Effector CD8-positive, alpha-beta T cell (primary cell): ENCODE results near the gene OR9Q2.
"Not testable (repeated sequence)": the region's sequence is repeated elsewhere in the genome, so short reads cannot be mapped to it uniquely, and the experiment has no call there.

Source experiments
- DNase-seq: peaks from one replicate; lab custom pipeline; 2025; lab: John Stamatoyannopoulos, UW
- total RNA-seq, 4 experiments: gene quantifications; one replicate each; lab custom pipeline; 2026; lab: John Stamatoyannopoulos, UW

The OR9Q2 gene
- total RNA-seq, result 0 reads per million in 4 experiments

- no peak for DNase-seq
Observed at GRCh38 chr11:58188770-58189169, at the start of gene OR9Q2. Gene OR9Q2 (plus strand): TSS chr11:58189070. CDS start chr11:58190491, 1,421 bp downstream.

- DNase-seq, result no peak
Observed at GRCh38 chr11:58142761-58143160, 46.1 kb upstream of the OR9Q2 start.

GRCh38 chr11:58152781-58153180, 36.1 kb upstream of the OR9Q2 start:
- DNase-seq, result no peak

- no peak for DNase-seq
Observed at GRCh38 chr11:58164389-58164788, 24.5 kb upstream of the OR9Q2 start.

- DNase-seq, result no peak
Observed at GRCh38 chr11:58164990-58165389, 23.9 kb upstream of the OR9Q2 start.

GRCh38 chr11:58165504-58166106, 23.3 kb upstream of the OR9Q2 start:
- DNase-seq, result no peak

- DNase-seq, result no peak
Observed at GRCh38 chr11:58177409-58178054, 11.3 kb upstream of the OR9Q2 start.

- no peak for DNase-seq
Observed at GRCh38 chr11:58178444-58178843, 10.4 kb upstream of the OR9Q2 start.

- no peak for DNase-seq
Observed at GRCh38 chr11:58179648-58180047, 9.2 kb upstream of the OR9Q2 start.

GRCh38 chr11:58186938-58187337, 1.9 kb upstream of the OR9Q2 start:
- no peak for DNase-seq

GRCh38 chr11:58192229-58192628, 3.4 kb downstream of the OR9Q2 start:
- DNase-seq, result no peak

- DNase-seq, result no peak
Observed at GRCh38 chr11:58193391-58193790, 4.5 kb downstream of the OR9Q2 start.

- no peak for DNase-seq
Observed at GRCh38 chr11:58195939-58196338, 7.1 kb downstream of the OR9Q2 start.

GRCh38 chr11:58199271-58199670, 10.4 kb downstream of the OR9Q2 start:
- DNase-seq, result no peak

GRCh38 chr11:58204042-58204441, 15.2 kb downstream of the OR9Q2 start, which contains the start of gene OR1S2:
Gene OR1S2 (minus strand): TSS chr11:58204142. CDS start chr11:58204142, 0 bp downstream.
- DNase-seq, result no peak

GRCh38 chr11:58212420-58212819, 23.6 kb downstream of the OR9Q2 start, which contains the start of gene OR1S1:
Gene OR1S1 (plus strand): TSS chr11:58212720.
- DNase-seq, result not testable (repeated sequence)

GRCh38 chr11:58216476-58216875, 27.6 kb downstream of the OR9Q2 start:
- no peak for DNase-seq

GRCh38 chr11:58222721-58223120, 33.9 kb downstream of the OR9Q2 start:
- no peak for DNase-seq

- no peak for DNase-seq
Observed at GRCh38 chr11:58227956-58228615, 39.2 kb downstream of the OR9Q2 start.
